Central memory CD4-positive, alpha-beta T cell (primary cell): ENCODE results near the gene TAF12.
"Not testable (repeated sequence)": the region's sequence is repeated elsewhere in the genome, so short reads cannot be mapped to it uniquely, and the experiment has no call there.

Source experiments
- DNase-seq: peaks from one replicate; pipeline ENCODE4 v3.0.0; 2022
- total RNA-seq, 3 experiments: gene quantifications; one replicate each; lab custom pipeline; 2026; lab: John Stamatoyannopoulos, UW

TAF12 gene
- 15.2 to 27.4 (median 23.9) reads per million in 3 experiments for total RNA-seq

GRCh38 chr1:28642847-28643635 lies at the start of gene TAF12:
TAF12 (minus strand) TSS chr1:28643067; CDS start chr1:28622081, 20,986 bp downstream.
- peak; percentile 87 for DNase-seq

- DNase-seq = not testable (repeated sequence)
These were observed 48.8 kb upstream of the TAF12 start for GRCh38 chr1:28691627-28692026.

- no peak for DNase-seq
These were observed 42.1 kb upstream of the TAF12 start for GRCh38 chr1:28684937-28685336.

- no peak for DNase-seq
These were observed 40.0 kb upstream of the TAF12 start for GRCh38 chr1:28682840-28683239.

GRCh38 chr1:28680151-28680550 lies 37.3 kb upstream of the TAF12 start:
- no peak for DNase-seq

GRCh38 chr1:28675924-28676257 lies 33.0 kb upstream of the TAF12 start:
- no peak for DNase-seq

GRCh38 chr1:28672971-28673370 lies 30.1 kb upstream of the TAF12 start:
- DNase-seq = not testable (repeated sequence)

GRCh38 chr1:28671254-28671780 lies 28.4 kb upstream of the TAF12 start:
- DNase-seq = no peak

GRCh38 chr1:28668956-28669723 lies 26.3 kb upstream of the TAF12 start:
- peak; percentile 30 for DNase-seq

- DNase-seq = peak; percentile 82
These were observed 25.5 kb upstream of the TAF12 start, which contains the start of gene GMEB1 for GRCh38 chr1:28668191-28668955. GMEB1 (plus strand) TSS chr1:28668784; CDS start chr1:28683613, 14,829 bp downstream.

- no peak for DNase-seq
These were observed 23.9 kb upstream of the TAF12 start for GRCh38 chr1:28666806-28667205.

- DNase-seq = no peak
These were observed 21.1 kb upstream of the TAF12 start for GRCh38 chr1:28663871-28664470.

GRCh38 chr1:28656335-28656734 lies 13.5 kb upstream of the TAF12 start:
- no peak for DNase-seq

- DNase-seq = not testable (repeated sequence)
These were observed 12.8 kb upstream of the TAF12 start for GRCh38 chr1:28655448-28656311.

GRCh38 chr1:28653870-28654269 lies 11.0 kb upstream of the TAF12 start:
- not testable (repeated sequence) for DNase-seq

GRCh38 chr1:28653063-28653462 lies 10.2 kb upstream of the TAF12 start:
- DNase-seq = not testable (repeated sequence)

GRCh38 chr1:28648474-28649198 lies 5.8 kb upstream of the TAF12 start, which contains the start of gene RNU11:
RNU11 (plus strand) TSS chr1:28648600.
- peak; percentile 94 for DNase-seq

GRCh38 chr1:28648008-28648473 lies 5.2 kb upstream of the TAF12 start:
- peak; percentile 95 for DNase-seq

- no peak for DNase-seq
These were observed 3.2 kb upstream of the TAF12 start for GRCh38 chr1:28646040-28646439.

GRCh38 chr1:28645406-28645805 lies 2.5 kb upstream of the TAF12 start:
- not testable (repeated sequence) for DNase-seq
